GM19099 (cell line): Measurements from ENCODE around the gene PIN4.

Experiments used
- POLR2A ChIP-seq: IDR thresholded peaks from 3 replicates; pipeline ENCODE4 v1.6.1; 2011; ENCODE audit warnings: low read depth; ENCODE audit not compliant: insufficient read length; ENCODE audit errors: extremely low read depth

PIN4 gene

DNA sequence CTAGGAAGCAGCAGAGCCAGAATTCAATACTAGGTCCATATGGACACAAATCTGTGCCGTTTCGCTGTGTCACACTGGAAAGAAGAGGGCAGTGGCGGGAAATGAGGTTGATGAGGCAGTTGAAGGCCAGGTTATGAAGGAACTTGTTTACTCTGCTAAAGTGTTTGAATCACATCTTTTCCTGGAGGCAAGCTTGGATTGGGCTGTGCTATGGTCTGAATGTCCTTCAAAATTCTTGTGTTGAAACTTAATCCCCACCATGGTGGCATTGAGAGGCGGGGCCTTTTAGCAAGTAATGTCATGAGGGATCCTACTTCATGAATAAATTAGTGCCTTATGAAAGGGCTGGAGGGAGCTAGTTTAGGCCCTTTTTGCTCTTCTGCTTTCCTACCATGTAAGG is 59.4 kb downstream of the PIN4 start:
- no peak for TF ChIP-seq POLR2A

DNA sequence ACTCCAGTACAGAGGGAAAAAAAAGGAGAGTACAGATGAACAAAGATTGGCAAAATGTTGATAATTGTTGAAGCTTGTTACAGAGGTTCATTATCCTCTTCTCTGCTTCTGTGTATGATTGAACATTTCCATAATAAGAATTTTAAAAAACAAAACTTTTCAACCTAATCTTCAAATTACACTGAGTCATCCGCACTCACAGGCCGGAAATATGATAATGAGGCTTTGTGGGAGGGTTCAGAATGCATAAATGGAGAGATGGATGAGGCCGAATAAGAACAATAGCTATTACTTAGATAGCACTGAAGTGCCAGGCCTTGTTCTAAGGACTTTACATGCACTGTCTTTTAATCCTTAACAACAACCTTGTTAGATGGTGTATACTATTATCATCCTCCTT is 61.9 kb downstream of the PIN4 start:
- TF ChIP-seq POLR2A = no peak

DNA sequence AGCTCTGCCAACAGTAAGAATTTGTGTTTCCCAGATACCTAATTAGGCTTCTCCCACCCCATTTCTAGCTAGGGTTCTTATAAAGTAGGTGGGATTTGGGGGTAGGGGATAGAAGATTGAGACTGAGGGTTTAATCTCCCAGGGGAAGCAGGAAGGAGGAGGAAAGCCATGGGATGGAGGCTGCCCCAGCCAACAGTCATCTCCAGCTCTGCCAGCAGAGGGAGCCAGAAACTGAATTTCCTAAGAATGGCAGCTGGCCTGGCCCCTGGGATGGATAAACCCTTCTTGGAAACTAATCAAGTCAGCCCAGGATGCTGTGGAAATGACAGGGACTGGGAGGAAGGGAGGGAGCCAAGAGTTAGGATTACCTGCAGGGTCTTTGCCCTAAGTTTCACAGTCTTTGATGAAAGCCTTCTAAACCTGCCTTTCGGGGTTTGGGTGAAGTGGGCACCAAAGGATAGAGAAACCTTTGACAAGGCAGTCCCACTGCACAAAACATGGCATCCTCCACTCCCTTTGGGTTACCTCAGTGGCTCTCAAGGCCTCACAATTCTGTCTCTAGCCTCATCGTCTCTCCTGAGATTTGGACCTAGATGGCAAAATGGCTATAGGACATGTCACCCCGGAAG is 64.0 kb downstream of the PIN4 start:
- no peak for TF ChIP-seq POLR2A

DNA sequence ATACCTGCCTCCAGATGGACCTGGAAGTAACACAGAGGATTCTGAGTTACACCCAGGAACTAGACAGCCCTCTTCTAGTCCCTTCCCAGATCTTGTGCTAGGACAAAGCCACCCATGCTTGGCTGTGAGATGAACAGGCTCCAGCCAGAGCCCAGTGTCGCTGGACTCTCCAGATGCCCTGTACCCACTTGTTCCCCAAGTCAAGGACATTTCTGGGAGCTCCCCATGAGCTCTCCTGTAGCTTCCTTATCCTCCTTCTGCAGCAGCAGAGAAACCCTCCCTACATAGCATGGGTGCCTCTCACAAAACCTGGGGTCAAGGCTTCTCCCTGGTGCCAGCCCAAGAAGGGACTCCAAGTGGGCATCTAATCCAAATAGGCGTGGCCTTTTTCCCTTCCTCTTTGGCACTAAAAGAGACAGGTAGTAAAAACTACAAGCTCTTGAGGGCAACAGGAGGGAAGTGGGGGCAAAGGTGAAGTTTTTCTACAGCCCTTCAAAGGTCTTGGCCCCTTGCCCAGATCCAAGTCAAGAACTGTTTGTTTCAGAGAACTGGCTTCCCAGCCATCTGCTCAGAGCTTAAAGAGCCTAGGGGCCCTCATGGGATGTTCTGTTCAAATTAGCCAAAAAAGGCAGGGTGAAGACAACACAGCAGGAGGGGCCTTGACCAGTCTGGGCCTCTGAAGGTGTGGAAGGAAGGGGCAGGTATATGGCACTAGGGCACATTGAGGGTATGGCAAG is 65.8 kb downstream of the PIN4 start:
- no peak for TF ChIP-seq POLR2A
